Neural progenitor cell (in vitro differentiated cells): Measurements from ENCODE around the gene WWTR1. TPM values are rescaled to one million over a fixed set of nuclear protein-coding genes. Genes with fewer than 3 reads are reported as not detected.

Source experiments
- DNase-seq: peaks from one replicate; pipeline ENCODE4 v3.0.0-alpha.2; 2016; ENCODE audit warnings: low spot score
- H2AFZ ChIP-seq: fragments of 200-600 bp; sonication (generic); replicated peaks from 2 replicates; pipeline ENCODE4 v1.6.1; 2016; ENCODE audit warnings: antibody characterized with exemption
- H3F3A ChIP-seq: fragments of 200-600 bp; sonication (generic); 2 replicates; pipeline ENCODE4 v1.6.1; 2016; ENCODE audit warnings: antibody characterized with exemption, low read depth
- H3K27ac ChIP-seq: fragments of 200-600 bp; sonication (generic); 2 replicates; pipeline ENCODE4 v1.5.1; 2016; ENCODE audit warnings: mild to moderate bottlenecking
- H3K27me3 ChIP-seq: fragments of 200-600 bp; sonication (generic); 2 replicates; pipeline ENCODE4 v1.6.1; 2016; ENCODE audit warnings: mild to moderate bottlenecking, moderate library complexity
- H3K36me3 ChIP-seq: fragments of 200-600 bp; sonication (generic); 2 replicates; pipeline ENCODE4 v1.5.1; 2016
- H3K4me1 ChIP-seq: fragments of 200-600 bp; sonication (generic); 2 replicates; pipeline ENCODE4 v1.6.1; 2016; ENCODE audit warnings: mixed run types
- H3K4me2 ChIP-seq: fragments of 200-600 bp; sonication (generic); 2 replicates; pipeline ENCODE4 v1.6.1; 2016
- H3K4me3 ChIP-seq: fragments of 200-600 bp; sonication (generic); 2 replicates; pipeline ENCODE4 v1.5.1; 2016
- H3K79me2 ChIP-seq: fragments of 200-600 bp; sonication (generic); 2 replicates; pipeline ENCODE4 v1.6.1; 2016; ENCODE audit warnings: low read depth
- H3K9ac ChIP-seq: fragments of 200-600 bp; sonication (generic); 2 replicates; pipeline ENCODE4 v1.6.1; 2016
- H3K9me3 ChIP-seq: fragments of 200-600 bp; sonication (generic); 2 replicates; pipeline ENCODE4 v1.5.1; 2016; ENCODE audit warnings: low read depth
- H4K20me1 ChIP-seq: fragments of 200-600 bp; sonication (generic); 2 replicates; pipeline ENCODE4 v1.6.1; 2016; ENCODE audit warnings: low read depth
- H3K27ac Mint-ChIP-seq: 3 replicates; pipeline ENCODE4 v1.8.0; 2021; ENCODE audit warnings: mixed read lengths
- H3K27me3 Mint-ChIP-seq: 2 replicates; pipeline ENCODE4 v1.8.0; 2022; ENCODE audit warnings: low read depth, mild to moderate bottlenecking, inconsistent platforms, moderate library complexity, mixed read lengths; ENCODE audit not compliant: insufficient read depth
- H3K36me3 Mint-ChIP-seq: 3 replicates; pipeline ENCODE4 v1.8.0; 2021; ENCODE audit warnings: mixed read lengths
- H3K4me1 Mint-ChIP-seq: 3 replicates; pipeline ENCODE4 v1.8.0; 2021; ENCODE audit warnings: mixed read lengths
- H3K4me3 Mint-ChIP-seq: 3 replicates; pipeline ENCODE4 v1.8.0; 2021; ENCODE audit warnings: mild to moderate bottlenecking, moderate library complexity, mixed read lengths
- H3K9me3 Mint-ChIP-seq: 3 replicates; pipeline ENCODE4 v1.8.0; 2020; ENCODE audit warnings: mixed read lengths
- CTCF ChIP-seq: fragments of 200-600 bp; sonication (generic); IDR thresholded peaks from 2 replicates; pipeline ENCODE4 v1.5.1; 2017; ENCODE audit warnings: antibody characterized with exemption, mild to moderate bottlenecking
- EZH2 ChIP-seq: fragments of 200-600 bp; sonication (generic); IDR thresholded peaks from 2 replicates; pipeline ENCODE4 v1.6.1; 2017; ENCODE audit warnings: antibody characterized with exemption, mild to moderate bottlenecking, moderate library complexity
- EZH2phosphoT487 ChIP-seq: fragments of 200-600 bp; sonication (generic); IDR thresholded peaks from 2 replicates; pipeline ENCODE4 v1.6.1; 2017; ENCODE audit warnings: antibody characterized with exemption
- total RNA-seq: library from RNA; depleted of rRNA; stranded (reverse); fragments of >200 nt; gene quantifications from 2 replicates; pipeline ENCODE4 v1.2.3, GENCODE V29; 2015; ENCODE audit warnings: low replicate concordance

WWTR1 gene
- total RNA-seq, 1 donor from 2014 or later: 13.9 TPM

- H3K9me3 Mint-ChIP-seq: no peaks in the 10 kb centered on the region
- Histone ChIP-seq H3F3A (peaks cover 4% of the 10 kb centered on the region), H3K4me1 (peaks cover 17% of the 10 kb centered on the region), H3K36me3 (no peaks in the 10 kb centered on the region), H3K27me3 (no peaks in the 10 kb centered on the region), H2AFZ (no peak overlapping the region), H3K27ac (peak overlapping the region; percentile 61), H4K20me1 (no peaks in the 10 kb centered on the region), H3K9me3 (no peaks in the 10 kb centered on the region), H3K9ac (no peak overlapping the region), H3K79me2 (no peaks in the 10 kb centered on the region), H3K4me3 (no peak overlapping the region), H3K4me2 (peak overlapping the region; percentile 37)
- no peak overlapping the region for H3K4me3 Mint-ChIP-seq
- H3K27ac Mint-ChIP-seq: no peak overlapping the region
- no peak for DNase-seq
- no peaks in the 10 kb centered on the region for H3K27me3 Mint-ChIP-seq
- peaks cover 13% of the 10 kb centered on the region for H3K4me1 Mint-ChIP-seq
- H3K36me3 Mint-ChIP-seq: peaks cover 9% of the 10 kb centered on the region
- TF ChIP-seq EZH2 (no peak), EZH2phosphoT487 (no peak), CTCF (no peak)
These were observed 47.3 kb downstream of the WWTR1 start for GRCh38 chr3:149610351-149611105.

DNA sequence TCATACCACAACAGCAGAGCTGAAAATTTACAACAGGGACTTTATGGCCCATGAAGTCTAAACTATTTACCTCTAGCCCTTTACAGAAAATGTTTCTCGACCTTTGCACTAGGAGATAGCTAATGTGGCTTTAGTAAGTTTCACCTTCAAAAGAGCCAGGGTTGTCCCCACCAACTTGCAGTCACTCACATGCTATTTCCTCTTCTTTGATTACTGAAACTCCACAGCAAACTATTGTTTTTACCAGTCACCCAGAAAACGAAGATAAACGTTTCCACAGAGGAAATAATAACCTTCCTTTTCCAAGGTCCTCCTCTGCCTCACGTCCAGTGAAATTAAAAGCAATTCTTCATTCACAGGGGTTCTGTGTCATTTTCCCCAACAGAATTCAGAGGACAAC lies 48.2 kb downstream of the WWTR1 start:
- no peak for DNase-seq
- Histone ChIP-seq H3K4me1 (peaks cover 25% of the 10 kb centered on the region), H3K9me3 (no peaks in the 10 kb centered on the region), H3K79me2 (no peaks in the 10 kb centered on the region), H3K4me3 (no peak overlapping the region), H4K20me1 (no peaks in the 10 kb centered on the region), H3F3A (peaks cover 10% of the 10 kb centered on the region), H3K9ac (no peak overlapping the region), H3K4me2 (peak overlapping the region; percentile 37), H2AFZ (no peak overlapping the region), H3K27ac (no peak overlapping the region), H3K27me3 (no peaks in the 10 kb centered on the region), H3K36me3 (no peaks in the 10 kb centered on the region)
- H3K27me3 Mint-ChIP-seq: no peaks in the 10 kb centered on the region
- H3K4me1 Mint-ChIP-seq: peaks cover 22% of the 10 kb centered on the region
- no peaks in the 10 kb centered on the region for H3K9me3 Mint-ChIP-seq
- peak overlapping the region; percentile 52 for H3K27ac Mint-ChIP-seq
- no peak overlapping the region for H3K4me3 Mint-ChIP-seq
- no peak for TF ChIP-seq EZH2
- TF ChIP-seq EZH2phosphoT487: no peak
- no peak for TF ChIP-seq CTCF
- peaks cover 9% of the 10 kb centered on the region for H3K36me3 Mint-ChIP-seq

DNA sequence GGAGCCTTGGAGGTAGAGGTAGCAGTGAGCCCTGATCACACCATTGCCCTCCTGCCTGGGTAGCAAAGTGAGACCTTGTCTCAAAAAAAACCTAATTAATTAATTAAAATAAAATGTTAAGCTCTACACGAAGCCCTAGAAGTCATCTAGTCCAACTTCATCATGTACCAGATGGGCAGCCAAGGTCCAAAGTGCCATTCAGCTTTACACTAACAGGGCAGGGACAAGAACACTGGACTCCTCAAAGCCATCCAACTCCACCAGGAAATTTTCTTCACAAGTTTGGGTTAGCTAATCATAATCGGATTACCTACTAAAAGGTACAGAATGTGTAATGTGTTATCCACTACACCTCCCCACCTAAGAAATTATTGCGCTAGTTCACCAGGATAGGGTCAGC lies 48.8 kb downstream of the WWTR1 start:
- no peak overlapping the region for H3K4me3 Mint-ChIP-seq
- no peak overlapping the region for H3K9ac ChIP-seq
- peaks cover 3% of the 10 kb centered on the region for H3K27me3 Mint-ChIP-seq
- TF ChIP-seq EZH2 (no peak), EZH2phosphoT487 (no peak), CTCF (no peak)
- H3K4me3 ChIP-seq: no peak overlapping the region
- no peaks in the 10 kb centered on the region for H3K79me2 ChIP-seq
- no peak for DNase-seq
- H3K27ac Mint-ChIP-seq: no peak overlapping the region
- peaks cover 11% of the 10 kb centered on the region for H3F3A ChIP-seq
- no peak overlapping the region for H3K4me2 ChIP-seq
- H3K27ac ChIP-seq: no peak overlapping the region
- no peaks in the 10 kb centered on the region for H4K20me1 ChIP-seq
- H3K9me3 Mint-ChIP-seq: no peaks in the 10 kb centered on the region
- H2AFZ ChIP-seq: no peak overlapping the region
- peaks cover 31% of the 10 kb centered on the region for H3K4me1 ChIP-seq
- H3K4me1 Mint-ChIP-seq: peaks cover 28% of the 10 kb centered on the region
- peaks cover 9% of the 10 kb centered on the region for H3K36me3 Mint-ChIP-seq
- H3K36me3 ChIP-seq: no peaks in the 10 kb centered on the region
- H3K27me3 ChIP-seq: no peaks in the 10 kb centered on the region
- H3K9me3 ChIP-seq: no peaks in the 10 kb centered on the region
